ENCODE measurements around the gene NAXE. TPM values are rescaled to one million over a fixed set of nuclear protein-coding genes. Genes with fewer than 3 reads are reported as not detected.

Gene NAXE
- 75.6 and 84.5 TPM in 2 replicates for total RNA-seq

DNA sequence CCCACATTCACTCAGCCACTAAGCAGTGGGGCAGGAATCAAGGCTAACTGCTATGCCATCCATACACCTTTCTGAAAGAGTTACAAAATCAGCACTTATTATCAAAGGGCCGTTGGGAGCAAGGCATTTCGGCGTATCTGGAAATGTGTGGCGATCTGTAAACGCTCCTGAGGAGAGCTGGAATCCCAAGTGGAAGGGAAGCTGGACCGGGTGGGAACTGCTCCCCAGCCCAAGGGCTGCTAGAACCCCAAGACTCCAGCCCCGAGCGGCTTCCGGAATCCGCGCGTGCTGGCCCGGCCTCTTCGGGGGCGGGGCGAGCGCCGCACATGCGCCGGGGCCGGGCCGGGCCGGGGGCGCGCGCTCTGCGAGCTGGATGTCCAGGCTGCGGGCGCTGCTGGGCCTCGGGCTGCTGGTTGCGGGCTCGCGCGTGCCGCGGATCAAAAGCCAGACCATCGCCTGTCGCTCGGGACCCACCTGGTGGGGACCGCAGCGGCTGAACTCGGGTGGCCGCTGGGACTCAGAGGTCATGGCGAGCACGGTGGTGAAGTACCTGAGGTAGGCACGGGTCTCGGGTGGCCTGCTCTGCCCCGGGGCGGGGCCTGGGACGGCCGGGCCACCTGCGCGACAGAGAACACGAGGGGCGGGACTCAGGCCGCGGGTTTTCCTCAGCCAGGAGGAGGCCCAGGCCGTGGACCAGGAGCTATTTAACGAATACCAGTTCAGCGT is at the start of gene NAXE:
Gene NAXE (plus strand): TSS at position 345 of the 726 bp plus-strand sequence. CDS start 29 bp downstream, at position 374.
- H3K36me3 Mint-ChIP-seq (ENCODE audit: low read depth), result peaks cover 32% of the 10 kb centered on the region
- peaks cover 21% of the 10 kb centered on the region for H3K4me1 Mint-ChIP-seq
- peak; percentile 94 for ATAC-seq (ENCODE audit: low read depth)
- H3K27me3 Mint-ChIP-seq, result no peaks in the 10 kb centered on the region
- TF ChIP-seq, protein P1, sequence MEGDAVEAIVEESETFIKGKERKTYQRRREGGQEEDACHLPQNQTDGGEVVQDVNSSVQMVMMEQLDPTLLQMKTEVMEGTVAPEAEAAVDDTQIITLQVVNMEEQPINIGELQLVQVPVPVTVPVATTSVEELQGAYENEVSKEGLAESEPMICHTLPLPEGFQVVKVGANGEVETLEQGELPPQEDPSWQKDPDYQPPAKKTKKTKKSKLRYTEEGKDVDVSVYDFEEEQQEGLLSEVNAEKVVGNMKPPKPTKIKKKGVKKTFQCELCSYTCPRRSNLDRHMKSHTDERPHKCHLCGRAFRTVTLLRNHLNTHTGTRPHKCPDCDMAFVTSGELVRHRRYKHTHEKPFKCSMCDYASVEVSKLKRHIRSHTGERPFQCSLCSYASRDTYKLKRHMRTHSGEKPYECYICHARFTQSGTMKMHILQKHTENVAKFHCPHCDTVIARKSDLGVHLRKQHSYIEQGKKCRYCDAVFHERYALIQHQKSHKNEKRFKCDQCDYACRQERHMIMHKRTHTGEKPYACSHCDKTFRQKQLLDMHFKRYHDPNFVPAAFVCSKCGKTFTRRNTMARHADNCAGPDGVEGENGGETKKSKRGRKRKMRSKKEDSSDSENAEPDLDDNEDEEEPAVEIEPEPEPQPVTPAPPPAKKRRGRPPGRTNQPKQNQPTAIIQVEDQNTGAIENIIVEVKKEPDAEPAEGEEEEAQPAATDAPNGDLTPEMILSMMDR (IDR thresholded peaks at IDR 0.05), result no peak
- H3K27ac Mint-ChIP-seq, result peak within 1 kb of the TSS; percentile 94
- intact Hi-C loops (cut with micrococcal nuclease), result loop anchor here (1.0 kb wide), 2 partner anchors 9 to 10 kb away; partner anchors contain the start of gene GPATCH4
- ChIA-PET POLR2A (interaction anchor here (0.6 to 2.7 kb wide), 18 partner anchors 9 to 379 kb away, joined by 3 to 44 read pairs (median 6); partner anchors contain the start of genes GPATCH4, IQGAP3, MEF2D and PMF1), CTCF (interaction anchor here (0.7 to 4.0 kb wide), 10 partner anchors 8 to 206 kb away, joined by 3 to 18 read pairs (median 4); no protein-coding TSS in a partner anchor)
- H3K9me3 Mint-ChIP-seq, result no peaks in the 10 kb centered on the region
- DNase-seq, result peak; percentile 78
- H3K4me3 Mint-ChIP-seq, result peak within 1 kb of the TSS; percentile 90

DNA sequence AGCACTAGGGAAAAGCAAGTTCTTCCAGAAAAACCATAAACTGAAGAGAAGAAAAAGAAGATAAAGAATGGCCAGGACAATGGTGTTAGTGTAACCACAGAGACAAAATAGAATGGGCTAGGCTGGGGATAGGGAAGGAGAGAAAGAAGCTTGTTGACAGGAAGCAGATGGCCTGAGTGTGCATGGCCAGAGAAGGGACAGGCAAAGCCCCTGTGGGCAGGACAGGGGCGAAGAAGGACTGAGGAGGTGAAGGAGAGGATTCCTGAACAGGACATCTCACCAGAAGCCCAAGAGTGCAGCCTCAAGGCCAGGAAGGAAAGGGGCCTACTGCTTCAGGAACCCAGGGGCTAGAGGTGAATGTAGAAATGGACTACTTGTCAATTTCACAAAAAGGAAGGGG is 48.5 kb upstream of the NAXE start:
- Mint-ChIP-seq H3K4me3 (no peak overlapping the region), H3K27ac (no peak overlapping the region), H3K36me3 (ENCODE audit: low read depth) (no peaks in the 10 kb centered on the region), H3K9me3 (no peaks in the 10 kb centered on the region), H3K27me3 (no peaks in the 10 kb centered on the region), H3K4me1 (no peaks in the 10 kb centered on the region)
- TF ChIP-seq, protein P1 (IDR thresholded peaks at IDR 0.05), result no peak
- CTCF ChIA-PET, result no interaction called here
- no peak for ATAC-seq (ENCODE audit: low read depth)
- POLR2A ChIA-PET, result interaction anchor here (1.1 to 1.2 kb wide), 2 partner anchors 38 to 42 kb away, joined by 5 to 7 read pairs; partner anchors contain the start of gene MEF2D
- intact Hi-C loops (cut with micrococcal nuclease), result no loop called here
- DNase-seq, result no peak

DNA sequence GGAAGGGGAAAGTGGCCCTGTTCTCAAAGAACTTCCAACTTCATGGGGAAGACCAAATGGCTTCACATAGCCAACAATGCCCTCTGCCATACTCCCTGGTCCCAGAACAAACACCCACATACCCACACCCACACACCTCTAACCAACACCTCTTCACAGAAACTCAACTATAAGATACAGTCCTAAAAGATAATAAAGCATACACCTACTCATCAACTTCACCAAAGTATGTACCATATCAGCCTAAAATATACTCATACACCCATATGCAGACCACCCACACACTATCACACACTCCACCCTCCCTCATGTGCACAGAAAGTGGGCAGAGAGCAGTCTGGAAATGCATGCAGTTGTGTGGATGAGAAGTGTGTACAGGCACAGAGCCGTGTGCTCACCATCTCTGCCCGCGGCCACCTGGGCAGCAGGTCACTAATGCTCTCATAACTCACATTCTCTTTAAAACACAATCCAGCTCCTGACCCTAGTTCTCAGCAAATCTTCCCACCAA is 46.9 kb upstream of the NAXE start:
- Mint-ChIP-seq H3K27me3 (no peaks in the 10 kb centered on the region), H3K27ac (no peak overlapping the region), H3K36me3 (ENCODE audit: low read depth) (no peaks in the 10 kb centered on the region), H3K4me1 (no peaks in the 10 kb centered on the region), H3K4me3 (no peak overlapping the region), H3K9me3 (no peaks in the 10 kb centered on the region)
- ATAC-seq (ENCODE audit: low read depth) (no peak), DNase-seq (no peak)
- POLR2A ChIA-PET, result interaction anchor here (0.6 kb wide), 1 partner anchor 211 kb away, joined by 4 read pairs; no protein-coding TSS in a partner anchor
- CTCF ChIA-PET, result no interaction called here
- TF ChIP-seq, protein P1 (IDR thresholded peaks at IDR 0.05), result no peak
- intact Hi-C loops (cut with micrococcal nuclease), result loop anchor here (5.0 kb wide), 1 partner anchor 37 kb away; no protein-coding TSS in a partner anchor

DNA sequence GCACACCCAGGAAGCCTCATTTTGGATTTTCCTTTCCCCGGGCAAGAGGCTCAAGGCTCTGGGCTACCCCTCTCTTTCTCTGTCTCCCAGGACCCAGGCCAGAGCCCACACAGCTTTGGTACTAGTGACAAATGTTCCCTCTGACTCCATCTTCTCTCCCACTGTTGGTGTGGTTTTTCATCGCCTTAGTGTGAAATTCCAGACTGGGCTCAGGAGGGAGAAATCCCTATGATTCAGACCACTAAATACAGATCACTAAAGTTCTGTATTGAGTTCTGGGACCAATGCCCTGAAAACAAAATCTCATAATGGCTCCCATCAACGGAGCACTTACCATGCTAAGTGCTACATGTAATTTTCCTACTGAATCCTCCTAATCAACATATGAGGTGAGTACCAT is 45.3 kb upstream of the NAXE start:
- Mint-ChIP-seq H3K4me3 (no peak overlapping the region), H3K36me3 (ENCODE audit: low read depth) (no peaks in the 10 kb centered on the region), H3K27ac (no peak overlapping the region), H3K9me3 (no peaks in the 10 kb centered on the region), H3K27me3 (no peaks in the 10 kb centered on the region), H3K4me1 (peaks cover 10% of the 10 kb centered on the region)
- POLR2A ChIA-PET, result no interaction called here
- CTCF ChIA-PET, result no interaction called here
- ATAC-seq (ENCODE audit: low read depth), result no peak
- TF ChIP-seq, protein P1 (IDR thresholded peaks at IDR 0.05), result no peak
- intact Hi-C loops (cut with micrococcal nuclease), result loop anchor here (5.0 kb wide), 1 partner anchor 39 kb away; no protein-coding TSS in a partner anchor
- no peak for DNase-seq

DNA sequence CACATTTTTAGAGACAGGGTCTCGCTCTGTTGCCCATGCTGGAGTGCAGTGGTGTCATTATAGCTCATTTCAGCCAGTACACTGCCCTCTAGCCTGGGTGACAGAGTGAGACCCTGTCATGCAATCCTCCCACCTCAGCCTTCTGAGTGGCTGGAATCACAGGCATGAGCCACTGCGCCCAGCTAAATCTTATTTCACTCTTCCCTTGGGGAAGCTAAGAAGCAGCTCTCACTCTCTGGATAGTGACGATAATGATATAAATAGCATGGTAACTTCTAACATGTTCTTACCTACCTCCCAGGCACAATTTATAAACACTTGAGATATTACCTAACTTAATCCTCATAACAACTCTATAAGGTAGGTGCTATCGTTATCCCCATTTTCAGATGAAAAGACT is 44.1 kb upstream of the NAXE start:
- peaks cover 21% of the 10 kb centered on the region for H3K4me1 Mint-ChIP-seq
- no peaks in the 10 kb centered on the region for H3K9me3 Mint-ChIP-seq
- DNase-seq (no peak), ATAC-seq (ENCODE audit: low read depth) (no peak)
- POLR2A ChIA-PET, result interaction anchor here (0.6 to 1.2 kb wide), 2 partner anchors 55 to 59 kb away, joined by 3 to 5 read pairs; no protein-coding TSS in a partner anchor
- CTCF ChIA-PET, result interaction anchor here (0.6 kb wide), 1 partner anchor 36 kb away, joined by 5 read pairs; no protein-coding TSS in a partner anchor
- H3K4me3 Mint-ChIP-seq, result no peak overlapping the region
- no peaks in the 10 kb centered on the region for H3K27me3 Mint-ChIP-seq
- TF ChIP-seq, protein P1 (IDR thresholded peaks at IDR 0.05), result no peak
- no peaks in the 10 kb centered on the region for H3K36me3 Mint-ChIP-seq (ENCODE audit: low read depth)
- intact Hi-C loops (cut with micrococcal nuclease), result loop anchor here (5.0 kb wide), 1 partner anchor 40 kb away; no protein-coding TSS in a partner anchor
- H3K27ac Mint-ChIP-seq, result no peak overlapping the region

Data from activated B cell treated with CpG ODN at 0.5 μM for 24 hours (primary cell).